K562 (cell line): Measurements from ENCODE around the gene ROPN1L. TPM values are rescaled to one million over a fixed set of nuclear protein-coding genes. Genes with fewer than 3 reads are reported as not detected.

Experiments
- ATAC-seq: fragments of 200-7000 bp; cut with Tn5 transposase; 3 replicates; pipeline ENCODE4 v1.9.1; 2020; ENCODE audit warnings: moderate library complexity
- BruUV-seq: library from RNA; stranded (reverse); fragments of 400-500 nt; replicated peaks from 2 replicates; lab custom pipeline; 2021; lab: Mats Ljungman, UMichigan
- CTCF ChIA-PET: fragments of 300-600 bp; formaldehyde crosslinking; extraction: SDS; loops from one replicate; lab custom pipeline; 2021; ENCODE audit warnings: low intra/inter-chr PET ratio; lab: Yijun Ruan, JAX
- POLR2A ChIA-PET: fragments of 300-600, 350-650 bp; sonication (Branson Sonifier 250); formaldehyde crosslinking; extraction: SDS; loops from one replicate; lab custom pipeline; 2021; ENCODE audit warnings: antibody characterized with exemption, inconsistent platforms; lab: Yijun Ruan, JAX
- DNase-seq, 4 experiments: peaks; one replicate each; pipeline versions ENCODE4 v3.0.0 to v3.0.0-alpha.2; 2011 to 2018; ENCODE audit warnings: low spot score in 3 of 4, mixed read lengths in 3 of 4; ENCODE audit errors: extremely low read depth in 1 of 4
- FAIRE-seq: peaks from 2 replicates; lab custom pipeline; 2011; peaks lifted over from hg19 to GRCh38; lab: Jason Lieb, UNC
- H2AFZ ChIP-seq: 2 replicates; pipeline ENCODE4 v1.6.0; 2011; ENCODE audit warnings: low read depth, low read length, control low read depth, inconsistent platforms
- H3K27ac ChIP-seq: fragments of 200-600 bp; 3 replicates; pipeline ENCODE4 v1.8.0; 2011; ENCODE audit warnings: low read depth, mild to moderate bottlenecking, control low read depth, inconsistent platforms, low read length, moderate library complexity, mixed read lengths; ENCODE audit errors: extremely low read depth
- H3K27me3 ChIP-seq, 2 experiments: fragments of 300-600 bp in 1 of 2; 2 replicates in 1 of 2; 3 replicates in 1 of 2; pipeline versions ENCODE4 v1.6.0 to v1.8.0; 2011; ENCODE audit warnings: inconsistent platforms in 2 of 2, low read length in 2 of 2, mild to moderate bottlenecking in 1 of 2, mixed read lengths in 1 of 2, moderate library complexity in 1 of 2; ENCODE audit not compliant: control insufficient read depth in 2 of 2, insufficient read depth in 2 of 2
- H3K36me3 ChIP-seq: fragments of 300-600 bp; 3 replicates; pipeline ENCODE4 v1.8.0; 2011; ENCODE audit warnings: mild to moderate bottlenecking, low read length, inconsistent platforms; ENCODE audit not compliant: control insufficient read depth, insufficient read depth
- H3K4me1 ChIP-seq, 2 experiments: fragments of 200-600 bp in 1 of 2; replicated peaks in 1 of 2; 2 replicates in 1 of 2; 3 replicates in 1 of 2; pipeline versions ENCODE4 v1.5.1 to v1.8.0; 2011; ENCODE audit warnings: inconsistent platforms in 2 of 2, low read length in 2 of 2, mild to moderate bottlenecking in 1 of 2, mixed read lengths in 1 of 2, moderate library complexity in 1 of 2; ENCODE audit not compliant: control insufficient read depth in 2 of 2, insufficient read depth in 2 of 2
- H3K4me2 ChIP-seq: 2 replicates; pipeline ENCODE4 v1.6.1; 2011; ENCODE audit warnings: low read length, control low read depth, inconsistent platforms, mixed read lengths; ENCODE audit not compliant: insufficient read depth
- H3K4me3 ChIP-seq: fragments of 200-600 bp; sonication (generic), shearing (Covaris generic); 2 replicates; pipeline ENCODE4 v1.5.1; 2016; ENCODE audit warnings: control low read depth, inconsistent platforms
- H3K79me2 ChIP-seq: fragments of 200-600 bp; 3 replicates; pipeline ENCODE4 v1.8.0; 2011; ENCODE audit warnings: low read length, inconsistent platforms; ENCODE audit not compliant: control insufficient read depth, insufficient read depth
- H3K9ac ChIP-seq, 2 experiments: 2 replicates each; pipeline versions ENCODE4 v1.6.0 to v1.6.1; 2011; ENCODE audit warnings: low read depth in 2 of 2, low read length in 2 of 2, control low read depth in 1 of 2, inconsistent platforms in 1 of 2, mild to moderate bottlenecking in 1 of 2, mixed read lengths in 1 of 2; ENCODE audit not compliant: insufficient read depth in 1 of 2
- H3K9me1 ChIP-seq: one replicate; pipeline ENCODE4 v1.6.0; 2011; ENCODE audit warnings: inconsistent platforms, mild to moderate bottlenecking, low read length, moderate library complexity; ENCODE audit not compliant: control insufficient read depth, insufficient read depth
- H3K9me3 ChIP-seq: replicated peaks from 2 replicates; pipeline ENCODE4 v1.5.1; 2011; ENCODE audit warnings: low read depth, low read length, inconsistent platforms; ENCODE audit not compliant: control insufficient read depth, insufficient read depth
- H4K20me1 ChIP-seq: replicated peaks from 2 replicates; pipeline ENCODE4 v1.6.1; 2011; ENCODE audit warnings: low read length, inconsistent platforms, mixed read lengths; ENCODE audit not compliant: control insufficient read depth, insufficient read depth
- EP300 ChIP-seq: IDR thresholded peaks from 2 replicates; pipeline ENCODE4 v1.6.1; 2012; ENCODE audit warnings: low read length, improper control_type of control experiment
- PHTF2 ChIP-seq: fragments of 250-450 bp; sonication (Bioruptor Pico); IDR thresholded peaks from 2 replicates; pipeline ENCODE4 v1.5.0; 2021; ENCODE audit warnings: mild to moderate bottlenecking
- ZNF212 ChIP-seq: fragments of 450-650 bp; formaldehyde crosslinking; IDR thresholded peaks from 2 replicates; pipeline ENCODE4 v1.4.0; 2020; ENCODE audit warnings: mild to moderate bottlenecking
- ZNF717 ChIP-seq: fragments of 250-450 bp; sonication (Bioruptor Pico); IDR thresholded peaks from 2 replicates; pipeline ENCODE4 v1.5.0; 2021
- WGBS: fragments of 100-300 bp; shearing (Covaris generic); methylation state at CpG from one replicate; pipeline ENCODE4 v1.1.6; 2016; ENCODE audit warnings: low coverage, mixed read lengths; ENCODE audit not compliant: insufficient coverage; ENCODE audit errors: missing lambda C conversion rate; 5-methylcytosine and 5-hydroxymethylcytosine counted together
- in situ Hi-C: fragments of 300-500 bp; cut with MboI; formaldehyde crosslinking; loops from 4 replicates; pipeline ENCODE4 v1.15.0; 2018; ENCODE audit warnings: inconsistent platforms, mixed read lengths
- intact Hi-C: fragments of 100-400 bp; cut with micrococcal nuclease; formaldehyde crosslinking; loops from 2 replicates; pipeline ENCODE4 v1.14.2; 2022
- polyA plus RNA-seq, 8 experiments: library from polyadenylated mRNA; depleted of rRNA in 4 of 8; stranded (reverse) in 5 of 8; unstranded in 3 of 8; fragments of >200 nt; fragmentation: Nextera tagmentation in 2 of 8; fragmentation: Illumina TruSeq in 1 of 8; extraction: Ambion mirVana in 2 of 8; extraction: Trizol in 1 of 8; gene quantifications; 2 replicates each; pipeline versions ENCODE4 v1.2.1 to v1.2.3, GENCODE V29; 2011 to 2014; ENCODE audit warnings: inconsistent platforms in 1 of 8, missing spikeins in 1 of 8
- total RNA-seq, 7 experiments: library from RNA; depleted of rRNA in 6 of 7; stranded (reverse); fragments of >200 nt in 6 of 7; fragmentation: Illumina TruSeq in 2 of 7; extraction: Trizol in 2 of 7; gene quantifications; 2 replicates each; pipeline versions ENCODE4 v1.2.1 to v1.2.3, GENCODE V29; 2011 to 2021; ENCODE audit warnings: low replicate concordance in 1 of 7
- TF ChIP-seq, protein P1 (sequence below): fragments of 450-650 bp; formaldehyde crosslinking; IDR thresholded peaks from 2 replicates; pipeline ENCODE4 v1.4.0; 2022; ENCODE audit warnings: mild to moderate bottlenecking, moderate library complexity
- TF ChIP-seq, protein P2 (sequence below): fragments of 450-650 bp; formaldehyde crosslinking; IDR thresholded peaks from 2 replicates; pipeline ENCODE4 v1.4.0; 2022; ENCODE audit warnings: missing genetic modification characterization

Gene ROPN1L
- total and polyA plus RNA-seq, 9 of the 15 experiments (the other 6 are each of a cell fraction or from before 2014, with no cell fraction given): 0.04 to 0.85 (median 0.24) TPM; not detected in 3

DNA sequence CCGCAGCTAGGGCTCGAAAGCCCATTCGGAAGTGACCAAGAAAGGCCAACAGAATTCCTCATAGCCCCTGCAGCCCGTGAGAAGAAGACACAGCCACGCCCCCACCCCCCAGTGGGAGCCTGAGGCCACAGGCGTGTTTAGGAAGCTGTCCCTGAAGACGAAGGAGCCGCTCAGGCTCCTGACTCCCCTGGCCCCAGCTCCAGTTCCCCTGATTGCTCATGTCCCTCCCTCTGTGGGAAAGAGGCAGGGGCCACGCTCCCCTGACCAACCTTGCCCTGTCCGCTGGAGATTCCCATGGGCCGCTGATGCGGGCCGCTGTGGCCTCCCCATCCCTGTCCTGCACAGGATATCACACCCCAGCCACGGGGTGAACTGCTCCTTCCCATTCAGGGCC lies 13.6 kb downstream of the ROPN1L start:
- no peak for TF ChIP-seq ZNF717 (CRISPR knock-in tag)
- TF ChIP-seq, protein P1, sequence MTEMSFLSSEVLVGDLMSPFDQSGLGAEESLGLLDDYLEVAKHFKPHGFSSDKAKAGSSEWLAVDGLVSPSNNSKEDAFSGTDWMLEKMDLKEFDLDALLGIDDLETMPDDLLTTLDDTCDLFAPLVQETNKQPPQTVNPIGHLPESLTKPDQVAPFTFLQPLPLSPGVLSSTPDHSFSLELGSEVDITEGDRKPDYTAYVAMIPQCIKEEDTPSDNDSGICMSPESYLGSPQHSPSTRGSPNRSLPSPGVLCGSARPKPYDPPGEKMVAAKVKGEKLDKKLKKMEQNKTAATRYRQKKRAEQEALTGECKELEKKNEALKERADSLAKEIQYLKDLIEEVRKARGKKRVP: no peak
- TF ChIP-seq ZNF212: no peak
- no peak for TF ChIP-seq EP300
- TF ChIP-seq, protein P2, sequence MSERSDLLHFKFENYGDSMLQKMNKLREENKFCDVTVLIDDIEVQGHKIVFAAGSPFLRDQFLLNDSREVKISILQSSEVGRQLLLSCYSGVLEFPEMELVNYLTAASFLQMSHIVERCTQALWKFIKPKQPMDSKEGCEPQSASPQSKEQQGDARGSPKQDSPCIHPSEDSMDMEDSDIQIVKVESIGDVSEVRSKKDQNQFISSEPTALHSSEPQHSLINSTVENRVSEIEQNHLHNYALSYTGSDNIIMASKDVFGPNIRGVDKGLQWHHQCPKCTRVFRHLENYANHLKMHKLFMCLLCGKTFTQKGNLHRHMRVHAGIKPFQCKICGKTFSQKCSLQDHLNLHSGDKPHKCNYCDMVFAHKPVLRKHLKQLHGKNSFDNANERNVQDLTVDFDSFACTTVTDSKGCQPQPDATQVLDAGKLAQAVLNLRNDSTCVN (CRISPR knock-in tag): no peak
- TF ChIP-seq PHTF2 (CRISPR knock-in tag): no peak
- ChIA-PET CTCF (interaction anchor here (5.5 kb wide), 1 partner anchor 173 kb away, joined by 69 read pairs; no protein-coding TSS in a partner anchor), POLR2A (interaction anchor here (0.8 to 1.0 kb wide), 3 partner anchors 10 to 130 kb away, joined by 3 read pairs; no protein-coding TSS in a partner anchor)
- Histone ChIP-seq H3K9me1 (no peaks in the 10 kb centered on the region), H3K9me3 (no peaks in the 10 kb centered on the region), H3K27me3 (peaks cover 39 to 59% of the 10 kb centered on the region in 2 experiments), H3K36me3 (no peaks in the 10 kb centered on the region), H2AFZ (no peak overlapping the region), H4K20me1 (peaks cover 8% of the 10 kb centered on the region; the same call in 1 of the 2 replicates), H3K79me2 (no peaks in the 10 kb centered on the region), H3K27ac (no peak overlapping the region), H3K4me1 (peaks cover 0 to 16% of the 10 kb centered on the region in 2 experiments; a peak in 2 of 5 replicates), H3K9ac (peak overlapping the region in 1 of 2 experiments; percentile 8; a peak in 1 of 4 replicates), H3K4me2 (no peak overlapping the region), H3K4me3 (no peak overlapping the region)
- 4% methylated on average over 14 of the region's 14 CpGs for WGBS
- FAIRE-seq (no peak), DNase-seq (no peak), ATAC-seq (no peak)
- intact Hi-C loops (loop anchor here (10.0 kb wide), 1 partner anchor 400 kb away; no protein-coding TSS in a partner anchor), in situ Hi-C loops (loop anchor here (25.0 kb wide), 1 partner anchor 707 kb away; no protein-coding TSS in a partner anchor)
- no TSS peak for BruUV-seq
